Right lobe of liver (tissue), 4 donors: Measurements from ENCODE around the gene PDIA3.

Experiments
- CTCF ChIP-seq, 4 donors: fragments of 200-600 bp in 3 of 4; fragments of 450-650 bp in 1 of 4; IDR thresholded peaks; one replicate each; pipeline versions ENCODE4 v1.5.1 to v1.8.0; 2016 to 2022; ENCODE audit warnings: antibody characterized with exemption in 4 of 4, mild to moderate bottlenecking in 2 of 4
- POLR2A ChIP-seq: fragments of 450-650 bp; IDR thresholded peaks from one replicate; pipeline ENCODE4 v1.6.1; 2017; ENCODE audit warnings: antibody characterized with exemption, mild to moderate bottlenecking
- donor health status: DM: no; HTN: no; CAD: no.
- donor health status: DM: no; HTN: no; CAD: no.
- donor health status: DM: no; HTN: yes; CAD: no.

- peak; percentile 63 to 81 (median 80) for TF ChIP-seq CTCF (IDR thresholded peaks at IDR 0.05)
- TF ChIP-seq POLR2A = no peak
Observed at GRCh38 chr15:43777267-43777914, 31.2 kb downstream of the PDIA3 start.
